SHP77 treated with DMSO at 0.1 percent for 48 hours (cell line): Measurements from ENCODE around the gene ACAD10.
"Not testable (repeated sequence)": the region's sequence is repeated elsewhere in the genome, so short reads cannot be mapped to it uniquely, and the experiment has no call there.

Source experiments
- DNase-seq: peaks from one replicate; lab custom pipeline; 2025; lab: John Stamatoyannopoulos, UW

The ACAD10 gene

DNA sequence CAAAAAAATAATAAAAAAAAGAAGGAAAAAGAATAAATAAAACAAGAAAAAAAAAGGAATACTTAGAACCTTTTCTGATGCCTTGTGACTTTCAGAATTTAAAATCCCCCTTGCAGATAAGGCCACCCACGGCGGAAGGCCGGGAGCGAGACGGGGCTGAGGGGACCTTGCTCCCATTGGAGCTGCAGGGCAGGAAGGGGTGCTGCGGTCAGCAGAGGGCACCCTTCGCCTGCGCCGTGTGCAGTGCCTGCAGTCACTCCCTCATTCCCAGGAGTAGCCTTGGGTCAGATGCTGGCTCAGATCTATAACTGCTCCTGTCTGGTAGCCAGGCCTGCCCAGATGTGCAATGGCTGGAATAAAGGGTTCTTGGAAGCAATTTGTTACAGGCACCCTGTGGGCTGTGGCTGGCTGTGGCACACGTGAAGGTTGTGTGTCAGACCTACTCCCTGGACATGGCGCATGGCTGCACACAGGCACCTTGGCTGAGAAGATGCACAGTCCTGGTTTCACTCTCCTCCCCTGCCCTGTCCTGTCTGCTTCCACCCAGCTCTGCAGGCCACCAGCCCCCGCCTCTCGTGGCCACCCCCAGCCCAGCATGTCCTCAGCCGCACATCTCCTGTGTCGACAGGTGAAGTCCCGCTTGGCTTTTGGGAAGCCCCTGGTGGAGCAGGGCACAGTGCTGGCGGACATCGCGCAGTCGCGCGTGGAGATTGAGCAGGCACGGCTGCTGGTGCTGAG is 67.5 kb downstream of the ACAD10 start:
- DNase-seq = no peak

DNA sequence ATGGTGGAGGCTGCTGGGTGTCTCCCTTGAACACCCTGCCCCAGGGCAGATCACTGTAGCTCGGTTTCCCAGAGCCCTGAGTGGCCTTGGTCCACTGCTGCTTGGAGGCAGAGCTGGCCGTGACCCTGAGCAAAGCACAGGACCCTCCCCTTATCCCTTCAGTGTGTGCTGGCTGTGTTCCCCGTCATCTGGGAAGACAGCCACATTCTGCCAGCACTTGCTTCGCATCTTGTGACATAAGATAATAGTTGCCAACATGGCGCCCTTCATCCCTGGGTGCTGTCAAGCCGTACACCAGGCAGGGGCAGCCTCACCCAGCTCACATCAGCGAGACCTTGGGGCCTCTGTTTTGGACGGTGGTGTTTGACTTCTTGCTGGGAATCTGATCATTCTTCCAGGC is 68.8 kb downstream of the ACAD10 start:
- DNase-seq = no peak

DNA sequence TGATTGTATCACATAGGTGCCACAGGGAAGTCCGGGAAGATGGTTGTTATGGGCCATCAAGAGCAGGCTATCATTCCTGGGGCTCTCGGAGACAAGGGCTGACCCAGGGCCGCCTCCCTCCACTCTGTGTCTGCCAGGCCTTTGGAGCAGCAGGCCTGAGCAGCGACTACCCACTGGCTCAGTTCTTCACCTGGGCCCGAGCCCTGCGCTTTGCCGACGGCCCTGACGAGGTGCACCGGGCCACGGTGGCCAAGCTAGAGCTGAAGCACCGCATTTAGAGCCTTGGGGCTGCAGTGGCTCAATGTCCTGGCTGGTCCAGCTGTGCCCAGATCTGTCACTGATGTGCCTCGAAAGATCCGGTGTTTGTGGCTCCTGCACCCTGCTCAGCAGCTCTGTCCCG is 70.3 kb downstream of the ACAD10 start:
- no peak for DNase-seq

DNA sequence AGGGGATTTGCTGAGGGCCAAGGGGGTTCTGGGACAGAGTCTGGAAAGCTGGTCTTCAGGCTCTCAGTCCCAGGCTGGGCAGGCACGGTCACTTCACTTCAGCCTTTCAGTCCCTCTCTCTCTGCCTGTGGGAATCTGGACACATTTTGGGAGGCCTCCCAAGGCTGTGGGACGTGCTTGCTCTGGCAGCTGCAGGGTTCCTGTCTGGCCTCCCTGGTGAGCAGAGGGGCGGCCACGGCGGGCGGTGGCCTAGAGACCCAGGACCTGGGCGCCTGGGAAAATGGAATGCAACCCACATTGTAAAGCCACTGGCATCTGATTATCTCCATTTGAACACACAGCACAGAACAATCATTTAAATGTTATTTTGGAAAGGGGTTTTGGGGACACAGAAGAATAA is 70.8 kb downstream of the ACAD10 start:
- no peak for DNase-seq

DNA sequence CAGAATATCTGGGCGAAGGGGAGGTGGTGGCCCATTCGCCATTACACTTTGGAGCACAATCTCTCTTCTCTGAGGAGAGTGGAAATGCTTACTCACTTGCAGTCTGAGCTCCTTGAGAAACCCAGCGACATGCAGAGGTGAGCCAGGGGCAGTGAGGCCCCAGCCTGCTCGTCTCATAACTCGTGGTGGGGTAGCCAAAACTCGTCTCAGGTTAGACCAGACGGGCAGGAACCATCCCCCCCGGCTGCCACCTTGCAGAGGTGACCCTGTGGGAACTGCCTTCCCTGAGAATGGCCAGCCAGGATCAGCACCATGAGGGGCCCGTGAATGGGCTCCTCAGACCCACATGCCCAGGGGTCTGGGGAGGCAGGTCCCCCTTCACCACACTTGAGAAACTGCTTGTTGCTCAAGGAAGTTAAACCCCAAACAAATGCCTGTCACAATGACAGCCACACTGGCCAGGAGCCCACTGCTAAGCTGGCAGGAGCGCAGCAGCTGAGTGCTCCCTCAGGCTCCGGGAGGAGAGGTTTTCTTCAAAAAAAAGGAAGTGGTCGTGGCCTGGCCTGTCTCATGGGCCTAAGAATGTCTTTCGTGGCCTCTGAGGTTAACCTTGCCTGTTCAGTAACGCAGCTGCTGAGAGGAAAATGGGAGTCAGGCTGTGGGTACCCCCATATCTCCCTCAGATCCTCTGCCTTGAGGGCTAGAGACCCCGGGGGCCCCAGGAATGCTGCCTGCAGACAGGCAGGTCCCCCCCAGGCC is 71.7 kb downstream of the ACAD10 start:
- DNase-seq = no peak

DNA sequence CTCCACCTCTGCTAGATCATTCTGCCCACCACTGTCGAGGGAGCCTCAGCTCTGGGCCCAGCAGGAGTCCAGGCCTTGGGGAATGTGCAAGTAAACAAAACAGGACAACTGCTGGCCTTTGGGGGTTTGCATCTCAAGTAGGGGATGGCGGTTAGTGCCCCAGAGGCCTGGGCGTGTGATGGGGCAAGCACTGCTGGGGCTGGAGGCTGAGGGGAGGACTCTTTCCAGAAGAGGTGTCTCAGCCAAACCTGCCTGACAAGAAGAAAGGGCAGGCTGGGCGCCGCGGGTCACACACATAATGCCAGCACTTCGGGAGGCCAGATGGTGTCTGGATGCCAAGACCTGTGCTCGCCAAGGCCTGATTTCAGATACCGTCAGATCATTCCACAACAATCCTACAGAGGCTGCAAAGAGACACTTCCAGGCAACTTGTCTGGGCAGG is 72.3 kb downstream of the ACAD10 start:
- DNase-seq = no peak

DNA sequence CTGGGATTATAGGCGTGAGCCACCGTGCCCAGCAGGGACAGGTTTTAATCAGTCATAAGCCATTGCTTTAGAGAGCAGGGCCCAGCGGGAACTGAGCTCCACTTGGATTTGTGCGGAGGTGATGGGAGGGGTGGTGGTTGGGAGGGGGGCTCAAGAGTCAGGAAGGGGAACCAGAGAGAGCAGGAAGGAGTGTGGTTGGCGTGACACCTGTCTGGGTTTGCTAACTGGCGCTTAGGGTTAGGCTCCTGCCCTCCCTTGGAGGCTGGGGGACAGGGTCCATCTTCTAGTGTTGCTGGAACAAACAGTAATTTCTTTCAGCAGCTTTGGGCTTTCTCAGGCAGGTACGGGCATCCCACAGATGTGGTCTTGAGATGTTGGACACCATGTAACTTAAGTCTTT is 73.4 kb downstream of the ACAD10 start:
- no peak for DNase-seq

DNA sequence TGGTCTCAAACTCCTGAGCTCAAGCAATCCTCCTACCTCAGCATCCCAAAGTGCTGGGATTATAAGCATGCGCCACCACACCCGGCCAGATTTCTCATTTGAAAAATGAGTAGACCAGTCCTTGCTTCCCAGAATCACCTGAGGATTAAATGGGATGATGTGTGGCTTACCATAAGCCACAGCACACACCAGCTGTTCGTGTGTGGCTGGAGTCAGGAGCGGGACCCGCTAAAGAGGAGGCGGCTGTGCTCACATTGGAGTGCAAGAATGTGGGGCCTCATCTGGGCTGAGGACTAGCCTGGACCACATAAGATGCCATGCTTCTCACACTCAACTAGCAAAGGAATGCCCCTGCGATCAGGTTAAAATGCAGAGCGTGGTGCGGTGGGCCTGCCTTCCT is 74.1 kb downstream of the ACAD10 start:
- DNase-seq = no peak

DNA sequence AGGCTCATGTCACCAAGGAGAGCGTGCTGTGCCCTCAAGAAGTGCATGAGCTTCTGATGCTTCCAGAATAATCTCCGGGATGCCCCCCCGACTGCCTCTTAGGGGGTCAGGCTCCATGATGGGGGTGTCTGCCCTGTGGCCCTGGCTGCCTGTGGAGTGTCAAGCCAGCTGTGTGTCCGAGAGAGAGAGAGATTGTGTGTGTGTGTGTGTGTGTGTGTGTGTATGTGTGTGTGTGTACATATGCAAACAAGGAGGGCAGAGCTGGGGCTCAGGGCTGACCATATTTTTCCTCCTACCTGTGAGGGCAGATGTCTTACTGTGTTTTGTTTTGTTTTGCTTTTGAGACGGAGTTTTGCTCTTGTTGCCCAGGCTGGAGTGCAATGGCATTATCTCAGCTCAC is 75.2 kb downstream of the ACAD10 start:
- DNase-seq = no peak

DNA sequence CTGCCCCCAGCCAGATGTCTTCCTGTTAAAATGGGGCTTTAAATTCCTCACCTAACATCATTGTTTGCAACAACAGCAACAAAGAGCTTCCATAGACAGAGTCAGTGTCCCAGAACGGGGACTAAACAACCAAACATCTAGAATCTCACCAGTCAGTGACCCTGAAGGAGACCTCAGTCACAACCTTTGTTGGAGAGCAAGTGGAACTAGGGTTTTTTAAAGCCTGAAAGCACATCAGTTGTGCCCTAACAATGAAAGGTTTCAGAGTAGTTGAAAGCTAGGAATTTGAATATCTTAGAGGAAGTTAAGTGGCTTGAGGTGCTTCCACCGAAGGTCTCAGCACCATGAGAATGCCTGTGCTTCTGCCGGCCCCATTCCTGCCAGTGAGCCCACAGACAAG is 75.9 kb downstream of the ACAD10 start:
- no peak for DNase-seq

DNA sequence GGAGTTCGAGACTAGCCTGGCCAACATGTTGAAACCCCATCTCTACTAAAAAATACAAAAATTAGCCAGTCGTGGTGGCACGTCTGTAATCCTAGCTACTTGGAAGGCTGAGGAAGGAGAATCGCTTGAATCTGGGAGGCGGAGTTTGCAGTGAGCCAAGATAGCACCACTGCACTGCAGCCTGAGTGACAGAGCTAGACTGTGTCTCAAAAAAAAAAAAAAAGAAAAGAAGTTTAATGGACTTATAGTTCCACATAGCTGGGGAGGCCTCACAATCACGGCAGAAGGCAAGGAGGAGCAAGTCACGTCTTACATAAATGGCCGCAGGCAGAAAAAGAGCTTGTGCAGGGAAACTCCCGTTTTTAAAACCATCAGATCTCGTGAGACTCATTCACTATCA is 77.7 kb downstream of the ACAD10 start:
- not testable (repeated sequence) for DNase-seq

DNA sequence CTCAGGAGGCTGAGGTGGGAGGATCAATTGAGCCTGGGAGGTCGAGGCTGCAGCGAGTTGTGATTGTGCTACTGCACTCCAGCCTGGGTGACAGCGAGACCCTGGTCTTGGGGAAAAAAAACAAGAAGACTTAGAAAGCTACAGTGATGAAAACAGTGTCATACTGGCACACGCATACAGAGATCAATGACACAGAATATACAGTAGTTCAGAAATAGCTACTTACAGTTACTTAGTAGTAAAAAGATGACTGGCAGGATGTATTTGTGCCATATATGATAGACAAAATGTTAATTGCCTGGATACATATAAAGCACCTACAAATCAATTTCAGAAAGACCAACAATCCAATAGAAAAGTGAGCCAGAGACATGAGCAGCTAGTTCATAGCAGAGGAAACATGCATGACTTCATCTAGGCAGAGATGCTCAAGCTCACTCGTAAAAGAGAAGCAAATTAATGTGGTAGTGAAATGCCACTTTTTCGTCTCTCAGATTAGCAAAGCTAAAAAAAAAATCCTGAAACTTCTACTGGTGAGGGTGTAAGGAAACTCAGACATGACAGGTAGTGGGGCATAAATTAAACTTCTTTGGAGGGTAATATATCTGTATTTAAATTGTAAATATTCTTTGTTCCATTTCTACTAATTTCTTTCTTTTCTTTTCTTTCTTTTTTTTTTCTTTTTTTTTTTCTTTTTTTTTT is 78.4 kb downstream of the ACAD10 start:
- no peak for DNase-seq

DNA sequence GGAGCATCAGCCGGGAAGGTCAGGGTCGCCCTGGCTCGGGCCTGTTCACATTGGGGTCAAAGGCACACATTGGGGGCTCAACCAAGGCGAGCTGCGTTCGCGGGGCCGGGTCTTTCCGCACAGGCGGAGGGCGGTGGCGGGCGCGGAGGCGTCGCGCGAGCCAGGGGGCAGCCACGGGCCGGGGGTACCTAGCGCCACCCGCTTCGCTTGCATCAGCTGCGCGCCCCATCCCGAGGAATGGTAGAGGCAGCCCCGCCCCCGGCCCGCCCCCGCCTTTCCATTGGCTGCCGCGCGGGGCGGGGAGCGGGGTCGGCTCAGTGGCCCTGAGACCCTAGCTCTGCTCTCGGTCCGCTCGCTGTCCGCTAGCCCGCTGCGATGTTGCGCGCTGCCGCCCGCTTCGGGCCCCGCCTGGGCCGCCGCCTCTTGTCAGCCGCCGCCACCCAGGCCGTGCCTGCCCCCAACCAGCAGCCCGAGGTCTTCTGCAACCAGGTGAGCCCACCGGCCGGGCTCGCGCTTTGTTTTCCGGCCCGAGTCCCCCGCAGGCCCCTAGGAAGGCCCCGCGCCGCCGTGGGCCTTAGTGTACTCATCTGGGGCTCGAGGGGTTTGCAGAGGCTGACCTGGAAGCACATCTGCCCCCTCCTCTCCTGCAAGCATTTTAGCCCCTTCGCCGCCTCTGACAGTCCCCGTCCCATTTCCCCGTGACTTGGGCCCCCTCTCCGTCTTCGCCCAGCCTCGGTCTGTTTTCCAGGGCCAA is 80.9 kb downstream of the ACAD10 start, which contains the start of gene ALDH2:
TSS of gene ALDH2 (plus strand) at position 326 of the 754 bp plus-strand sequence. CDS start at position 376, 50 bp downstream.
- peak; percentile 20 for DNase-seq

DNA sequence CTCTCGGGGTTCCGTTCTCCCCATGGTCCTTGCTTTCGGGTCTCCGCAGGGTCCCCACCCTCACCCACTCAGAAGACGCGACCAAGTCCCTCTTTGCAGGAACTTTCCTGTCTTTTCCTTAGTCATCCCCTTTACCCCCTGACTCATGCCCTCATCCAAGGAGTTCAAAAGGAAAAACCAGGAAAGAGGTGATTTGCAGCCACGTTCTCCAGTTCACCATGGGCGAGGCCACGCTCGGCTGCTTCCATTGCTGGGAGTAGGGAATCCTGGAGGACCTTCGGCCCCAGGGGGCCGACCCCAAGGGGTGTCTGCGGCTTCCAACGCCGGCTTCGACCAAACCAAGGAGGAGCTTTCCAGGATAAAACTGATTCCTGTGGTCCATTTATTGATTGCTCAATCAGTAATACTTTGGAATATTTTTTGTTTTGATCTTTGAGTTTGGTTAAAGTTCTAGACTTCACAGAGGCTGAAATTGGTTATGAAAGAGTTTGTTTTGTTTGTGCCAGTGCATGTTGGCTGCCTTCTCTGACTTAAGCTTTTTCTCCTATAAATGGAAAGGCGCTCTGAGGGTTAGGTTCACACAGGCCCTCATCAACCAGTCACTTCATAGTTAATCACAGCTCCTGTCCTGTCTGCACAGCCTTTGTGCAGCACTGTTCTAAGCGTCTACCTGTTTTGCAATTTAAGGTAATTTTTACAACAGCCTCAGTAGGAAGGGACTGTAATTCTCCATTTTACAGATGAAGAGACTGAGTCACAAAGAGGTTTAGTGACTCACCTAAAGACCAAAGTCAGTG is 81.7 kb downstream of the ACAD10 start:
- DNase-seq = no peak

DNA sequence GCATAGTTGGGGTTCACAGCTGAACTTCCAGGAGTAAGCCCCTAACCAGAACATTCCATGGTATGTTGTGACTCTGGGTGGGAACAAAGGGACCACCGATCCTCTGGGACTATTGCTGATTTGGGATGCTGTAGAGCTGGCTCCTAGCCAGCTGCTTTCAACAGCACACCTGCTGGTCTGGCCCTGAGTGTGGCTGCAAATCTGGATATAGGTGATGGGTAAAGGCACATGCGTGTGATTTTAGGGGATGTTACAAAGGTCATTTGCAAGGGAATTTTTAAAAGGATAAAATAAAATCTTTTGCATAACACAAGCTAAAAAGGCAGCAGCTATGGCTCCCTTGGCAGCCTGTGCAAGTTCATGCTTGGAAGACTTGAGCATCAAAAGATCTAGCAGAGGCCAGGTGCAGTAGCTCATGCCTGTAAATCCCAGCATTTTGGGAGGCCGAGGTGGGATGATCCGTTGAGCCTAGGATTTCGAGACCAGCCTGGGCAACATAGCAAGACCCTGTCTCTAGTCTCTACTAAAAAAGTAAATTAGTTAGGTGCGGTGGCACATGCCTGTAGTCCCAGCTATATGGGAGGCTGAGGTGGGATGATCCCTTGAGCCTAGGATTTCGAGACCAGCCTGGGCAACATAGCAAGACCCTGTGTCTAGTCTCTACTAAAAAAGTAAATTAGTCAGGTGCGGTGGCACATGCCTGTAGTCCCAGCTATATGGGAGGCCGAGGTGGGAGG is 82.5 kb downstream of the ACAD10 start:
- DNase-seq = no peak

DNA sequence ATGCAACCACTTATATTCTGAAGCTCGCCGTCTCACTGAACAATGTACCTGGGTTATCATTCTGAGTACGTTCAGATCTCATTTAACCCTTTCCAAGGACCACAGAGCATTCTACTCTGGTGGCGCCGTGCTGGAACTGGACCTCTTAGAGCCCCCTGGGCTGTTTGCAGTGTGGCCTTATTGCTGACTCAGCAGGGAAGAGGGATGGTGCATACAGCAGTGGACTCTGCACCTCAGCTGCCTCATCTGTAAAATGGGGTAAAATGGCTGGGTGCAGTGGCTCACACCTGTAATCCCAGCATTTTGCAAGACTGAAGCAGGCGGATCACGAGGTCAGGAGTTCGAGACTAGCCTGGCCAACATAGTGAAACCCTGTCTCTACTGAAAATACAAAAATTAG is 83.7 kb downstream of the ACAD10 start:
- no peak for DNase-seq

DNA sequence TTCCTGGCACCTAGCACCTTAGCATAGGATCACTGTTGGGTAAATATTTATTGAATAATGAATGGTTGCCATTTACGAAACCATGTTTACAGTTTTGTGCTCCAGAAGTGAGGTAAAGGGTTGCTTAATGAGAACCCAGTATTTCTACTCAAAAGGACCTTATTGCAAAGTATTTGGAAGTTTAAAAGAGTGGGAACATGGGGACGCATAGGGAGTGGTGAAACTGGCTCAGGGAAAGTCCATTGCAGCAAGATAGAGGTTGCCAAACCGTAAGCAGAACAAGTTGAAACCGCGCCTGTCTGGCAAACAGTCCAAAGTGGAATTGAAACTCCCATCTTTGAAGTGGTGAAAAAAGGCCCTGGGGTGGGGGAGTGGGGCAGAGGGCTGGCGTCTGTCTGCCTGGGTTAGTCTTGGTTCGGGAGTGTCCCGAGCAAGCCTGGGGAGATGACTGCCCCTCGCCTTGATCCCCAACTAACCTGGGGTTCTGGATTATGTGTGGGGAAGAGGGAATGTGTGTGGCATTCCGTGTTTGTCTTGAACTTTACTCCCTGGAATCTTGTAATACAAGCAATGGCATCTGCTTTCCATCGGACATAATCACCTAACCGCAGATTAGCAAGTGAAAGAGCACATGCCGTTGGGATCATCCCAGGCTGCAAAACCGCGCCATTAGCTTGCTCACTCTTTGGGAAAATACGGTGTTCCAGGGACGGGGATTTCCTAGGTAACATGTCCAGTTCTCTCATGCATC is 88.1 kb downstream of the ACAD10 start:
- DNase-seq = no peak

DNA sequence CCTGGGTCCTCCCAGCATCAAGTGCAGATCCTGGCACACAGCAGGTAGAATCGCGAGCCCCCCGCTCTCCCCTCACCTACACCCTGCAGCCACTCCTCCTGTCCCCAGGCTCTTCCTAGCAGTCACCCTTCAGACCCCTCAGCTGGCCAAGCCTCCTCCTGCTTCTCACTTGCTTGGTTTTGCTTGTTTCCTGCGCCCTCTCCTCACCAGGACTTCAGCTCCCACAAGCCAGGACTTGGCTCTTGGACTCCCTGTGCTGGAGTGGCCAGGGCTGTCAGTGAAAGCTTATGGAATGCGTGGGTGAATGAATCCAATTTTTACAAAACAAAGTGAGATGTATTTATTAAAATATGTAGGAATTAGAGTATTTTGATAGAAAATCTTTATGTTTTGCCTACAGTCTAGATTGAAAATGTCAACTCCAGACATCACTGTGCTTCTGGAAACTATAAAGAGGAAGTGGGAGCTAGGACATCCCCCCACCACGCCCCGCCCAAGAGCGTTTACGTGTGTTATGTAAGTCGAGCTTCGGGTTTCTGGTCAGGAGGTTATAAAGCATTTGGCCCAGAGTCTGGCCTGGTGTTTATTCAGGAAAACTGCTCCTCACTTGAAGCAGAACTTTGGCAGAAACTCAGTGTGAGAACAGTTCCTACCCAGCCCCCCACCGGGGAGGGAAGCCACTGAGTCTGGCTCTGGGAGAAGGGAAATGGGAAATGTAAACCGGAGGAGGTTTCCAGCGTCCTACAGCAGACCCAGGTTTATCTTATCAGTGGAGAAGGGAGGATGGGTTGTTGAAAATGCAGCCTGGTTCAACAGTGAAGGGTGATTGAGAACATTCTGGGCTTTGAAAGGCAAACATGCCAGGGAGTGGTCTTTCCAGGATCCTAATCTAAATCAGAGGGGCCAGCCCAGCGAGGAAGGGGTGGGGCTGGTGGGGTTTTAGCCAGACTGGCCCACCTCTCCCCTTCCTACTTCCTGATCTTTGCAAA is 89.6 kb downstream of the ACAD10 start:
- DNase-seq = no peak
